HCEC 1CT (cell line): Measurements from ENCODE around the gene CXCL12.

ENCODE experiments used
- DNase-seq: peaks from one replicate; pipeline ENCODE4 v3.0.0-alpha.2; 2017

The CXCL12 gene

DNA sequence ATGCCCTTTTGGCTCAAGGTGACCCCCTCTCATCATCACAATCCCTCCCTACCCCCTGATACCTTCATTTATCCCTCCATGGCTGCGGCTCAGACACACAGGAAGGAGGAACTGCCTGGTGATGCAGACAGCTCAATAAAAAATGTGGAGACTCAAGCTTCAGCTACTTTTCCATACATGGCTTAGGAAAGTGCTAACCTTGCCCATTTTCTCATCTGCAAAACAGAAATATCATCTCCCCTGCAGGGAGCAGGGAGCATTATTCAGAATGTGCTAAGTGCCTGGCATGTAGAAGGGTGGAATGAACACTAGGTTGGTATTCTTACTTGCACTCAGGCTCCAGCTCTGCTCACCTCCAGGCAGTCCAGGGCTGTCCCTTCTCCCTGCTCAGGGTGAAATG, 23.8 kb downstream of the CXCL12 start:
- DNase-seq, result no peak

- DNase-seq, result no peak
Measured at GRCh38 chr10:44358080-44358771, 26.7 kb downstream of the CXCL12 start.

GRCh38 chr10:44357023-44357540, 27.8 kb downstream of the CXCL12 start:
- DNase-seq, result no peak

- no peak for DNase-seq
Measured at GRCh38 chr10:44356139-44357022, 28.5 kb downstream of the CXCL12 start.

GRCh38 chr10:44355630-44356029, 29.3 kb downstream of the CXCL12 start:
- DNase-seq, result no peak

DNA sequence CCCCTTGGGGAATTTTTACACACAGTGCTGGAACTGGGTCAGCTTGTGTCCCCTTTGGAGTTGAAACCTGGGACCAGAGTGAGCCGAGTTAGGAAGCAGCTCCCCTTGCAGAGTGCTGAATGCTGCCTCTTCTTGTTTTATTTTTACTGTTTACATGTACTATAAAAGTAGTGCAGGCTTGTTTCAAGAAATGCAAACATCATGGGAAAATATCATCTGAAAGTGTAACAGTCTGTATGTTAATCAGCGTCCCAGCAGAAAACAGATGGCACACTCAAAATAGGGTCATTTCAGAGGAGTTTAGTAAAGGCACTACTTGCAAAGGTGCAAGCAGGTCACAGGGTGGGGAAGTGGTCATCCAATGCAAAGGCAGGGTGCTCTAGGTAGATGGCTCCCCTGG, 30.1 kb downstream of the CXCL12 start:
- DNase-seq, result no peak

GRCh38 chr10:44353721-44354120, 31.2 kb downstream of the CXCL12 start:
- no peak for DNase-seq

DNA sequence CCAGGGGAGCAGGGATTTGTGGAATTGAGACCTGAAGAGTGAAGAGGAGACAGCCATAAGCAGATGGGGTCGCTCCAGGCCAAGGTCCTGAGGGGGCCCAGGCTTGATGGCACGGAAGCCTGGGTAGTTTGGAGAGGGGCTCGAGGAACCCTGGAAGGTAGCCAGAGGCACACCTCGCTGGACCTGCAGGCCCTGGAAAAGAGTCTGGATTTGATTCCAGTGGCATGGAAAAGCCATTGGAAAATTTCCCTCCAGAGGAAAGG, 31.8 kb downstream of the CXCL12 start:
- DNase-seq, result no peak

DNA sequence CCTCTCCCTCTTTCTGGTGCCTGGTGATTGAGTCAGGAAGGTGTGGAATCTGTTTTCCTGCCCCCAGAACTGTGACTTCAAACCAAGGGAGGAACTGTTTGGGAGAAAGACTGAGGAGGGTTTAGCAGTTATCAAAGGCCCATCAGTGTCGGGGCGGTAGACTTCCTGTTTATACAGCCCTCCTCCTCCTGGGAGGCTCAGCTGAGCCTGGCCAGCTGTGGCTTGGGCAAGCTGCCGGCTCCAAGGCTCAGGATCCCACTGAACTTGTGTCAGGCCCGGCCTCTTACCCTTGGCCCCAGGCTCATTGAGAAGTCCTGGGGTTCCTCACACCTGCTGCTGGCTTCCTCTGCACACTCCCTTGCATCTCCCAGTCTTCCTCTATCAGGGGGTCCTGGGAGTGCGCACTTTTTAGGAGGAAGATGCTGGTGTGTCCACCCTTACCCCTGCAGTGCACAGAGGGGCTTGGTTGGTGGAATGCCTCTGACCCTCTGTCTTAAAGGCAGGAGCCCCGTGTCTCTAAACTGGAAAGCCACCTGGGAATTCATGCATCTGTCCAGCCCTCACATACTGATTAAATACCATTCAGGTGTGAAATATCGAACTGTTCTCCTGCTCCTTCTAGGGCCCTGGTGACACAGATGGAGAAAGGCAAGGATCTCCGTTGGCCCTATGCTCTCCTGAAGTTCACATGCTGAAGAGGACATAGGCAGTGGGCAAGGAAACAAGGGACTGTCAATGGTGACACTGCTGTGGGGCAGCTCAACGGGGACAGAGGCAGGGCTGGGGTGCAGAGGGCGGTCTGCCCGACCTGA, 32.4 kb downstream of the CXCL12 start:
- DNase-seq, result no peak

DNA sequence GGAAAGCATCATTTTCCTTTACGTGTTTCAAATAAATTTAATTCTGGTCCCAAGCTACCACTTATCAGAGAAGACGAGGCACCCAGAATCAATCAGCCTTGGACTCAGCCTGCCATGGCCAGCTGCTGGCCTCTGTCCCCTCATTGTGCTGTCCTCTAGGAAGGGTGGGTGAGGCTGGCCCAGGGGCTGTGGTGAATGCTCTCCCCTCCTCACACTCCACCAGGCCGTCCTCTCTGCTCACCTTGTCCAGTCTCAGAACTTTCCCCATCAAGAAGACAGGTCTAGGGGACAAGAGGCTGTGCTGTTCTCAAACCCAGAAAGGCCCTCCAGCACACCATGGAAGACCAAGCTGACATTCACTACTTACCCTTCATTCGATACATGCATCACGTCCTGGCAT, 36.4 kb downstream of the CXCL12 start:
- DNase-seq, result no peak

GRCh38 chr10:44347609-44348400, 37.1 kb downstream of the CXCL12 start:
- no peak for DNase-seq

- no peak for DNase-seq
Measured at GRCh38 chr10:44344727-44345126, 40.2 kb downstream of the CXCL12 start.

DNA sequence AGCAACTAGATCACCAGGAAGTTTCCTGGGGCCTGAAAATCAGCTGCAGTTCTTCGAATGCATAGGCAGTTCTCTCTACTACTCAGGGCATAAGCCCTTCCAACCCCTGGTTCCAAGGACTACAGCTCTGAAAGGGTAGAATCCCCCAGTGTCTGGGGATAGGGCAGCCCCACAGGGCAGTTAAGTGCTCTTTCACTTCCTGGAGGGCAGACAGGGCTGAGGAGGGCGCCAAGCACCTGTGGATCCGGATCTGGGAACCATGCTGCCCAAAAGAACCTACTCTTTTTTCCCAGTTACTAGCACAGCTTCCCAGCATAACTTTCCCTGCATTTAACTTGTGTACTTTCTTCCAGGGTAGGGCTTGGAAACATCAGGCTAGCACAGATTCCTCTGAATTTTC, 41.1 kb downstream of the CXCL12 start:
- no peak for DNase-seq

DNA sequence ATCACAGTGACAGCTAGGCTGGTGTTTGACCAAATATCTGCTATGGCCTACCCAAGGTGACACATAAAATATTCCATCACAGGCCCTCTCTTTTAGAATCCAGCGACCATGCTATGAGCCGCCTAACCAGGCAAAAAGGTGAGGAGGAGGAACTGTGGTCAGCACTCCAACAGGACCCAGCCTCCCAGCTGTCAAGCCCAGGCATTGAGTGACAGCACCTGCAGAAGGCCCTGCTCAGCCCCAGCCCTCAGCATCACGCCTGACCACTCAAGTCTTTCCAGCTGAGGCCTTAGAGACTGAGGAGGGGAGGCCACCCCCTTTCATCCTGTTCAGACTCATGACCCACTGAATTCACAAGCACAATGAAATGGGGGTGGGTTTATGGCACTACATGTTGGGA, 43.0 kb downstream of the CXCL12 start:
- DNase-seq, result no peak

DNA sequence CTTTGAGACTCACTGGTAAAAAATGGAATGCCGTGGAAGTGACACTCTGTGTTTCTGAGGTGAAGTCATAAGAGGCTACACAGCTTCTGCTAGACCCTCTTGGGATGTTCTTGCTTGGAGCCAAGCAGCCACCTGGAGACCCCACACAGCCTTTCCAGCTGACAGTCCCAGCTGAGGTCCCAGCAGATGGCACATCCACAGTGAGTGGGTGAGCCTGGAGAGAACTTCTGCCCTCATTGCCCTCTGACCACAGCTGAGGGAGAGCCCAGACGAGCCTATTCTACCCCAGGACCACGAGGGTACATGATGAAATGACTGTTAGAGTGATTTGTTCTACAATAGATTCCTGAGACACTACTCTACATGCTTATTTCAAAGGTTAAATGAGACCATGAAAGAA, 44.3 kb downstream of the CXCL12 start:
- DNase-seq, result no peak

DNA sequence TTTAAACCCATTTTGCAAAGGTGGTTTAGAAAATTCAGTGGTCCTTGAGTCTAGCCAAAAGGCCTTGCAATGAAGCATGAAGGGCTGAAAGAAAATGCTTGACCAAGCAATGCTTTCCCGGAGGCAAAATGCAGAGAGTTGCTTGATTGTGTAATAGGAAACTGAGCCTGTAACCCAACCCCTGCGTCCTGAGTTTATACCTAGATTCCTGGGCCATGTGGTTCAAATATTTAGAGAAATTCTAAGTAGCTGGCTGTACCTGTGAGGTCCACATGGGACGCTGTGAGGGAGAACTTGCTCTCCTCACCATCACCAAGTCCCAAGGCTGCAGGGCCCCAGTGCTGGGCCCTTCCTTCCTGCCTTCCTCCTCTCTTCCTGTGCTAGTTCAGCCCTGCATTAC, 45.7 kb downstream of the CXCL12 start:
- no peak for DNase-seq

DNA sequence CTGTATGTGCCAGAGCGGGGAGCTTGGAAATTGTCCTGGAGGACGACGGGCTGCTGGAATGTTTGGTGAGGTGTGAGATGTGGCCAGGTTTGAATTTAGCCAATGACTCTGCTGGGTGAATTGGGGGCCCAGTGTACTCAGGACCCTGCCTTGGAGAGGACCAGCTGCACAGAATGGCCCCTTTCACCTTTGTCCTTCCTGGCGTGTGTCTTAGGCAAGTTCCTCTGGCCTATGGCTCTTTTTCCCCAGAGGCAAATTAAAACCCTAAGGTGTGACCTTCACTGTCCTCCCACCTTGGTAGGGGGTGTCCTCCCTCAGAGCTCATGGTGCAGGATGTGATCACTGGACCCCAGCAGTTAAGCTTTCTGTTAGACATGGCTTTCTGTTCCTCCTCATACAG, 47.8 kb downstream of the CXCL12 start:
- no peak for DNase-seq

- no peak for DNase-seq
Measured at GRCh38 chr10:44335330-44336021, 49.4 kb downstream of the CXCL12 start.

GRCh38 chr10:44334621-44335184, 50.2 kb downstream of the CXCL12 start:
- DNase-seq, result peak; percentile 3

DNA sequence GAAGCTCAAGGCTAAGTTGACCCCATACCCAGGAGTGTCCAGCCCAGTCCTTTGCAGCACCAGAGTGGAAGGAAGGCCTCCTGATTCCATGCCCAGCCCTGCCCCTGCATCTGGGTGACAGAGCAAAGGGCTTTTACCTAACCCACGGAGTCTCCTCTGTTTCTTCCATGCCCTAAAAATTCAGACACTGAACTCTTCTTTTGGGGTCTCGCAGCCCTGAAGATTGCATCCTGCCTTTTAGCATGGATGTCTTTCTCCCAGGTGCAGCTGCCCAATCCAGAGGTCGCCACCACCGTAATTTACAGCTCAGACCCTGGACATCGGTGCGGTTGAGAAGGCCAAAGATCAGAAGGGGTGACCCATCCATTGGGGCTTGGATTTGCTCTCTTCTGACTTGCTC, 50.8 kb downstream of the CXCL12 start:
- no peak for DNase-seq

DNA sequence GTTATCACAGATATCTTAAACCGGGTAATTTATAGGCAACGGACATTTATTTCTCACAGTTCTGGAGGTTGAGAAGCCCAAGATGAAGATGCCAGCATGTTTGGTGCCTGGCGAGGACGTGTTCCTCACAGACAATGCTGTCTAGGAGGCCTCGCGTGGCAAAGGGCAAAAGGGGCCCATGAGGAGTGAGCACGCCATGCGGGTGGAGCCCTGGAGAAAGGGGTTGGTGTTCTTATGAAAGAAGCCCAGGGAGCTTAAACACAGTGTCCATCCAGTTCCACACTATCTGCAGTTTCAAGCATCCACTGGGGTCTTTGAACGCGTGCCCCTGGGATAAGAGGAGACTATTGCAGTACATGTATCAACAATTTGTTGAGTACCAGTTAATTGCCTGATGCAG, 51.4 kb downstream of the CXCL12 start:
- DNase-seq, result no peak

- no peak for DNase-seq
Measured at GRCh38 chr10:44332465-44332864, 52.4 kb downstream of the CXCL12 start.
